ENCODE results near the gene RALGPS1.
A peak's percentile ranks its signal among the peaks of the same experiment; 100 is the strongest.

The RALGPS1 gene

GRCh38 chr9:126906091-126906490 is 8.5 kb upstream of the RALGPS1 start:
- DNase-seq (ENCODE audit: low read depth): no peak

- no peak for DNase-seq (ENCODE audit: low read depth)
Measured at GRCh38 chr9:126907058-126907457, 7.5 kb upstream of the RALGPS1 start.

GRCh38 chr9:126915281-126915816 is 767 bp downstream of the RALGPS1 start:
- peak; percentile 38 for DNase-seq (ENCODE audit: low read depth)

GRCh38 chr9:126915846-126916543 is 1.4 kb downstream of the RALGPS1 start:
- DNase-seq (ENCODE audit: low read depth): no peak

- DNase-seq (ENCODE audit: low read depth): no peak
Measured at GRCh38 chr9:126916909-126917308, 2.3 kb downstream of the RALGPS1 start.

GRCh38 chr9:126919193-126919592 is 4.6 kb downstream of the RALGPS1 start:
- DNase-seq (ENCODE audit: low read depth): no peak

- DNase-seq (ENCODE audit: low read depth): no peak
Measured at GRCh38 chr9:126925876-126926275, 11.3 kb downstream of the RALGPS1 start.

- no peak for DNase-seq (ENCODE audit: low read depth)
Measured at GRCh38 chr9:126926364-126926763, 11.8 kb downstream of the RALGPS1 start.

- no peak for DNase-seq (ENCODE audit: low read depth)
Measured at GRCh38 chr9:126927419-126927818, 12.8 kb downstream of the RALGPS1 start.

- no peak for DNase-seq (ENCODE audit: low read depth)
Measured at GRCh38 chr9:126932871-126933321, 18.3 kb downstream of the RALGPS1 start.

GRCh38 chr9:126933334-126933980 is 18.9 kb downstream of the RALGPS1 start:
- DNase-seq (ENCODE audit: low read depth): no peak

- no peak for DNase-seq (ENCODE audit: low read depth)
Measured at GRCh38 chr9:126934441-126934840, 19.9 kb downstream of the RALGPS1 start.

GRCh38 chr9:126935630-126936029 is 21.0 kb downstream of the RALGPS1 start:
- no peak for DNase-seq (ENCODE audit: low read depth)

- no peak for DNase-seq (ENCODE audit: low read depth)
Measured at GRCh38 chr9:126937444-126937843, 22.9 kb downstream of the RALGPS1 start.

GRCh38 chr9:126938327-126938726 is 23.7 kb downstream of the RALGPS1 start:
- DNase-seq (ENCODE audit: low read depth): no peak

- DNase-seq (ENCODE audit: low read depth): no peak
Measured at GRCh38 chr9:126939821-126940221, 25.2 kb downstream of the RALGPS1 start.

- no peak for DNase-seq (ENCODE audit: low read depth)
Measured at GRCh38 chr9:126942399-126942798, 27.8 kb downstream of the RALGPS1 start.

- no peak for DNase-seq (ENCODE audit: low read depth)
Measured at GRCh38 chr9:126945682-126946081, 31.1 kb downstream of the RALGPS1 start.

- DNase-seq (ENCODE audit: low read depth): no peak
Measured at GRCh38 chr9:126947529-126947928, 32.9 kb downstream of the RALGPS1 start.

- DNase-seq (ENCODE audit: low read depth): no peak
Measured at GRCh38 chr9:126952205-126952977, 37.8 kb downstream of the RALGPS1 start.

GRCh38 chr9:126953041-126953809 is 38.6 kb downstream of the RALGPS1 start:
- DNase-seq (ENCODE audit: low read depth): no peak

- no peak for DNase-seq (ENCODE audit: low read depth)
Measured at GRCh38 chr9:126955811-126956210, 41.2 kb downstream of the RALGPS1 start.

All from activated T-helper 9 cell treated with anti-CD3 and anti-CD28 coated beads, Interleukin-2, amount 50 U/mL, for 16 hours (primary cell).